Measurements from ENCODE around the gene OSBPL9.
A peak's percentile ranks its signal among the peaks of the same experiment; 100 is the strongest.

The OSBPL9 gene

GRCh38 chr1:51616903-51617708 lies at the start of gene OSBPL9:
Gene OSBPL9, plus strand, starts transcription at chr1:51617092. Its CDS starts 19 bp downstream, at chr1:51617111.
- peak; percentile 78 to 84 for DNase-seq (ENCODE audit: low read depth in 2 of 2)

GRCh38 chr1:51567653-51568052 lies 49.2 kb upstream of the OSBPL9 start:
- DNase-seq (ENCODE audit: low read depth in 2 of 2) = no peak

- no peak for DNase-seq (ENCODE audit: low read depth in 2 of 2)
Observed at GRCh38 chr1:51568231-51568935, 48.5 kb upstream of the OSBPL9 start.

GRCh38 chr1:51569284-51570062 lies 47.4 kb upstream of the OSBPL9 start:
- peak in 1 of 2 donors; percentile 41 for DNase-seq (ENCODE audit: low read depth in 2 of 2)

- DNase-seq (ENCODE audit: low read depth in 2 of 2) = no peak
Observed at GRCh38 chr1:51570063-51570710, 46.7 kb upstream of the OSBPL9 start.

- no peak for DNase-seq (ENCODE audit: low read depth in 2 of 2)
Observed at GRCh38 chr1:51572365-51572764, 44.5 kb upstream of the OSBPL9 start.

GRCh38 chr1:51574796-51575195 lies 42.1 kb upstream of the OSBPL9 start:
- DNase-seq (ENCODE audit: low read depth in 2 of 2) = no peak

- DNase-seq (ENCODE audit: low read depth in 2 of 2) = no peak
Observed at GRCh38 chr1:51575406-51576084, 41.3 kb upstream of the OSBPL9 start.

GRCh38 chr1:51576085-51576444 lies 40.8 kb upstream of the OSBPL9 start:
- no peak for DNase-seq (ENCODE audit: low read depth in 2 of 2)

- no peak for DNase-seq (ENCODE audit: low read depth in 2 of 2)
Observed at GRCh38 chr1:51576923-51577322, 40.0 kb upstream of the OSBPL9 start.

GRCh38 chr1:51578383-51579109 lies 38.3 kb upstream of the OSBPL9 start:
- DNase-seq (ENCODE audit: low read depth in 2 of 2) = no peak

GRCh38 chr1:51581238-51581637 lies 35.7 kb upstream of the OSBPL9 start:
- no peak for DNase-seq (ENCODE audit: low read depth in 2 of 2)

- no peak for DNase-seq (ENCODE audit: low read depth in 2 of 2)
Observed at GRCh38 chr1:51583532-51583931, 33.4 kb upstream of the OSBPL9 start.

- no peak for DNase-seq (ENCODE audit: low read depth in 2 of 2)
Observed at GRCh38 chr1:51584021-51584420, 32.9 kb upstream of the OSBPL9 start.

GRCh38 chr1:51592711-51593110 lies 24.2 kb upstream of the OSBPL9 start:
- DNase-seq (ENCODE audit: low read depth in 2 of 2) = no peak

- DNase-seq (ENCODE audit: low read depth in 2 of 2) = no peak
Observed at GRCh38 chr1:51594716-51595115, 22.2 kb upstream of the OSBPL9 start.

GRCh38 chr1:51600529-51600928 lies 16.4 kb upstream of the OSBPL9 start:
- no peak for DNase-seq (ENCODE audit: low read depth in 2 of 2)

GRCh38 chr1:51600965-51601364 lies 15.9 kb upstream of the OSBPL9 start:
- no peak for DNase-seq (ENCODE audit: low read depth in 2 of 2)

GRCh38 chr1:51605961-51606723 lies 10.8 kb upstream of the OSBPL9 start:
- no peak for DNase-seq (ENCODE audit: low read depth in 2 of 2)

GRCh38 chr1:51607681-51608095 lies 9.2 kb upstream of the OSBPL9 start:
- DNase-seq (ENCODE audit: low read depth in 2 of 2) = no peak
